Smooth muscle cell (in vitro differentiated cells): ENCODE results near the gene GABRQ. TPM values are rescaled to one million over a fixed set of nuclear protein-coding genes. Genes with fewer than 3 reads are reported as not detected.

Experiments used
- DNase-seq: peaks from one replicate; lab custom pipeline; 2025; ENCODE audit not compliant: unreplicated experiment; lab: John Stamatoyannopoulos, UW
- H2AFZ ChIP-seq: fragments of 200-600 bp; sonication (generic); 2 replicates; pipeline ENCODE4 v1.6.0; 2016; ENCODE audit warnings: antibody characterized with exemption, low read depth, mild to moderate bottlenecking
- H3F3A ChIP-seq: fragments of 200-600 bp; sonication (generic); 2 replicates; pipeline ENCODE4 v1.6.0; 2017; ENCODE audit warnings: antibody characterized with exemption, low read depth
- H3K27ac ChIP-seq: fragments of 200-600 bp; sonication (generic); 2 replicates; pipeline ENCODE4 v1.5.1; 2016; ENCODE audit warnings: low read depth, mild to moderate bottlenecking
- H3K27me3 ChIP-seq: fragments of 200-600 bp; sonication (generic); 2 replicates; pipeline ENCODE4 v1.6.1; 2016; ENCODE audit warnings: low read depth, mild to moderate bottlenecking
- H3K36me3 ChIP-seq: fragments of 200-600 bp; sonication (generic); 2 replicates; pipeline ENCODE4 v1.5.1; 2016; ENCODE audit warnings: low read depth
- H3K4me1 ChIP-seq: fragments of 200-600 bp; sonication (generic); 2 replicates; pipeline ENCODE4 v1.5.1; 2016; ENCODE audit warnings: low read depth
- H3K4me2 ChIP-seq: fragments of 200-600 bp; sonication (generic); 2 replicates; pipeline ENCODE4 v1.6.0; 2016; ENCODE audit warnings: mild to moderate bottlenecking
- H3K4me3 ChIP-seq: fragments of 200-600 bp; sonication (generic); 2 replicates; pipeline ENCODE4 v1.5.1; 2016; ENCODE audit warnings: mild to moderate bottlenecking
- H3K79me2 ChIP-seq: fragments of 200-600 bp; sonication (generic); 2 replicates; pipeline ENCODE4 v1.6.0; 2016; ENCODE audit warnings: low read depth, mild to moderate bottlenecking
- H3K9ac ChIP-seq: fragments of 200-600 bp; sonication (generic); 2 replicates; pipeline ENCODE4 v1.6.0; 2016; ENCODE audit warnings: low read depth
- H3K9me3 ChIP-seq: fragments of 200-600 bp; sonication (generic); replicated peaks from 2 replicates; pipeline ENCODE4 v1.5.1; 2016; ENCODE audit warnings: low read depth
- H4K20me1 ChIP-seq: fragments of 200-600 bp; sonication (generic); 2 replicates; pipeline ENCODE4 v1.6.0; 2016; ENCODE audit warnings: low read depth
- WGBS: methylation state at CpG from one replicate; pipeline ENCODE4 v1.1.7; 2016; ENCODE audit warnings: low lambda C conversion rate; 5-methylcytosine and 5-hydroxymethylcytosine counted together
- polyA plus RNA-seq: library from polyadenylated mRNA; unstranded; fragments of >200 nt; fragmentation: Nextera tagmentation; extraction: Ambion mirVana; gene quantifications from 2 replicates; pipeline ENCODE4 v1.2.1, GENCODE V29; 2016
- total RNA-seq: library from RNA; depleted of rRNA; stranded (reverse); fragments of >200 nt; gene quantifications from 2 replicates; pipeline ENCODE4 v1.2.3, GENCODE V29; 2014
- TF ChIP-seq, protein P1 (sequence below): fragments of 200-600 bp; sonication (generic); IDR thresholded peaks from 2 replicates; pipeline ENCODE4 v1.5.1; 2017; ENCODE audit warnings: borderline replicate concordance, mild to moderate bottlenecking, antibody characterized with exemption; ENCODE audit not compliant: insufficient read depth, poor library complexity, severe bottlenecking

GABRQ gene
- total and polyA plus RNA-seq, 2 experiments from 2014 or later = 1.3 to 2.7 TPM

DNA sequence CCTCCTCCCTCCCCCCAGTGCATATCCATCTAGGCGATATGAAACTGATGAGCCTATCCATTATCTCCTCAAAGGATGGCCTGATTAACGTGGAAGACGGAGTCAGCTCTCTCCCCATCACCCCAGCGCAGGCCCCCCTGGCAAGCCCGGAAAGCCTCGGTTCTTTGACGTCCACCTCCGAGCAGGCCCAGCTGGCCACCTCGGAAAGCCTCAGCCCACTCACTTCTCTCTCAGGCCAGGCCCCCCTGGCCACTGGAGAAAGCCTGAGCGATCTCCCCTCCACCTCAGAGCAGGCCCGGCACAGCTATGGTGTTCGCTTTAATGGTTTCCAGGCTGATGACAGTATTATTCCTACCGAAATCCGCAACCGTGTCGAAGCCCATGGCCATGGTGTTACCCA lies 14.8 kb downstream of the GABRQ start:
- WGBS = 84% methylated on average over 16 of the region's 16 CpGs
- no peaks in the 10 kb centered on the region for H4K20me1 ChIP-seq
- H3K27me3 ChIP-seq = no peaks in the 10 kb centered on the region
- H3F3A ChIP-seq = no peaks in the 10 kb centered on the region
- H2AFZ ChIP-seq = no peak overlapping the region
- no peak for DNase-seq
- H3K4me1 ChIP-seq = no peaks in the 10 kb centered on the region
- H3K27ac ChIP-seq = no peak overlapping the region
- no peaks in the 10 kb centered on the region for H3K36me3 ChIP-seq
- no peak overlapping the region for H3K9ac ChIP-seq
- no peaks in the 10 kb centered on the region for H3K79me2 ChIP-seq
- TF ChIP-seq, protein P1, sequence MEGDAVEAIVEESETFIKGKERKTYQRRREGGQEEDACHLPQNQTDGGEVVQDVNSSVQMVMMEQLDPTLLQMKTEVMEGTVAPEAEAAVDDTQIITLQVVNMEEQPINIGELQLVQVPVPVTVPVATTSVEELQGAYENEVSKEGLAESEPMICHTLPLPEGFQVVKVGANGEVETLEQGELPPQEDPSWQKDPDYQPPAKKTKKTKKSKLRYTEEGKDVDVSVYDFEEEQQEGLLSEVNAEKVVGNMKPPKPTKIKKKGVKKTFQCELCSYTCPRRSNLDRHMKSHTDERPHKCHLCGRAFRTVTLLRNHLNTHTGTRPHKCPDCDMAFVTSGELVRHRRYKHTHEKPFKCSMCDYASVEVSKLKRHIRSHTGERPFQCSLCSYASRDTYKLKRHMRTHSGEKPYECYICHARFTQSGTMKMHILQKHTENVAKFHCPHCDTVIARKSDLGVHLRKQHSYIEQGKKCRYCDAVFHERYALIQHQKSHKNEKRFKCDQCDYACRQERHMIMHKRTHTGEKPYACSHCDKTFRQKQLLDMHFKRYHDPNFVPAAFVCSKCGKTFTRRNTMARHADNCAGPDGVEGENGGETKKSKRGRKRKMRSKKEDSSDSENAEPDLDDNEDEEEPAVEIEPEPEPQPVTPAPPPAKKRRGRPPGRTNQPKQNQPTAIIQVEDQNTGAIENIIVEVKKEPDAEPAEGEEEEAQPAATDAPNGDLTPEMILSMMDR = no peak
- no peaks in the 10 kb centered on the region for H3K9me3 ChIP-seq
- H3K4me3 ChIP-seq = no peak overlapping the region
- no peak overlapping the region for H3K4me2 ChIP-seq

DNA sequence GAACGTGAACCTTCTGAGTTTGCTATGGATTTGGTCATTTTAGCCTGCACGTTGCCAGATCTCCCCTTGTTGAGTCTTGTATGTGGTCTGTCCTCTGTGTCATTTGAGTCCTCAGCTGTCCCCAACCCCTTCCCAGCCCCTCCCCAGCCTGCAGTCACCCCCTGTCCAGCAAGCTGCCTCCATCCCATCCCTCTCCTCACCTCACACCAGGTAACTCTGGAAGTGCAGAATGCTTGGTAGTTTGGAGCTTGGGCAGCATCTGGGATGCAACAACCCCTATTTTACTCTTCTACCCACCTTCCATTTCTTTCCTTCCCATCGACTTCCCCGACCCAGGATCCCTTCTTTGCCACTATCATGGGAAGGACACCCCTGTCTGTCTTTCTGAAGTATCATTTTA lies 18.4 kb downstream of the GABRQ start:
- TF ChIP-seq, protein P1 = no peak
- Histone ChIP-seq H4K20me1 (no peaks in the 10 kb centered on the region), H3K9me3 (no peaks in the 10 kb centered on the region), H3K27ac (no peak overlapping the region), H3K79me2 (no peaks in the 10 kb centered on the region), H3K4me2 (no peak overlapping the region), H3K36me3 (no peaks in the 10 kb centered on the region), H2AFZ (no peak overlapping the region), H3K9ac (no peak overlapping the region), H3K27me3 (no peaks in the 10 kb centered on the region), H3F3A (no peaks in the 10 kb centered on the region), H3K4me3 (no peak overlapping the region), H3K4me1 (no peaks in the 10 kb centered on the region)
- 80% methylated on average over 4 of the region's 4 CpGs for WGBS
- DNase-seq = no peak

GRCh38 chrX:152656890-152657289 lies 19.2 kb downstream of the GABRQ start:
- Histone ChIP-seq H3K4me1 (no peaks in the 10 kb centered on the region), H3K36me3 (no peaks in the 10 kb centered on the region), H3F3A (no peaks in the 10 kb centered on the region), H2AFZ (no peak overlapping the region), H3K27me3 (no peaks in the 10 kb centered on the region), H4K20me1 (no peaks in the 10 kb centered on the region), H3K4me3 (no peak overlapping the region), H3K9me3 (no peaks in the 10 kb centered on the region), H3K9ac (no peak overlapping the region), H3K79me2 (no peaks in the 10 kb centered on the region), H3K27ac (no peak overlapping the region), H3K4me2 (no peak overlapping the region)
- 84% methylated on average over 7 of the region's 7 CpGs for WGBS
- TF ChIP-seq, protein P1 = no peak
- DNase-seq = no peak

- no peaks in the 10 kb centered on the region for H3K27me3 ChIP-seq
- WGBS = 68% methylated on average over 2 of the region's 2 CpGs
- TF ChIP-seq, protein P1 = no peak
Measured at GRCh38 chrX:152658302-152658701, 20.6 kb downstream of the GABRQ start.

More at GRCh38 chrX:152658302-152658701, 20.6 kb downstream of the GABRQ start:
- no peaks in the 10 kb centered on the region for H3F3A ChIP-seq
- H3K36me3 ChIP-seq = no peaks in the 10 kb centered on the region
- no peaks in the 10 kb centered on the region for H3K4me1 ChIP-seq
- no peak overlapping the region for H3K27ac ChIP-seq
- H3K9me3 ChIP-seq = no peaks in the 10 kb centered on the region
- no peak overlapping the region for H3K9ac ChIP-seq
- no peak overlapping the region for H2AFZ ChIP-seq
- H3K79me2 ChIP-seq = no peaks in the 10 kb centered on the region
- no peaks in the 10 kb centered on the region for H4K20me1 ChIP-seq
- no peak for DNase-seq
- H3K4me2 ChIP-seq = no peak overlapping the region
- H3K4me3 ChIP-seq = no peak overlapping the region
